GM23248 (cell line): Measurements from ENCODE around the gene BCR. TPM values are rescaled to one million over a fixed set of nuclear protein-coding genes. Genes with fewer than 3 reads are reported as not detected.
A peak's percentile ranks its signal among the peaks of the same experiment; 100 is the strongest.

Experiments used
- DNase-seq: peaks from one replicate; pipeline ENCODE4 v3.0.0-alpha.2; 2015
- H2AFZ ChIP-seq: fragments of 200-600 bp; sonication (generic); 2 replicates; pipeline ENCODE4 v1.6.1; 2016; ENCODE audit warnings: antibody characterized with exemption
- H3F3A ChIP-seq: fragments of 200-600 bp; sonication (generic); 2 replicates; pipeline ENCODE4 v1.6.1; 2016; ENCODE audit warnings: mild to moderate bottlenecking, antibody characterized with exemption, mixed run types; ENCODE audit not compliant: insufficient read depth
- H3K27ac ChIP-seq: fragments of 200-600 bp; sonication (generic); 2 replicates; pipeline ENCODE4 v1.5.1; 2016; ENCODE audit warnings: mild to moderate bottlenecking
- H3K27me3 ChIP-seq: fragments of 200-600 bp; sonication (generic); replicated peaks from 2 replicates; pipeline ENCODE4 v1.6.1; 2016; ENCODE audit warnings: mild to moderate bottlenecking; ENCODE audit not compliant: insufficient read depth
- H3K36me3 ChIP-seq: fragments of 200-600 bp; sonication (generic); 2 replicates; pipeline ENCODE4 v1.6.1; 2016; ENCODE audit warnings: low read depth, mild to moderate bottlenecking
- H3K4me1 ChIP-seq: fragments of 200-600 bp; sonication (generic); 2 replicates; pipeline ENCODE4 v1.6.1; 2016; ENCODE audit warnings: mild to moderate bottlenecking; ENCODE audit not compliant: insufficient read depth
- H3K4me2 ChIP-seq: fragments of 200-600 bp; sonication (generic); one replicate; pipeline ENCODE4 v1.6.1; 2016; ENCODE audit warnings: mild to moderate bottlenecking; ENCODE audit not compliant: unreplicated experiment
- H3K4me3 ChIP-seq: fragments of 200-600 bp; sonication (generic); 2 replicates; pipeline ENCODE4 v1.5.1; 2016; ENCODE audit warnings: mild to moderate bottlenecking
- H3K79me2 ChIP-seq: fragments of 200-600 bp; sonication (generic); 2 replicates; pipeline ENCODE4 v1.6.1; 2016; ENCODE audit warnings: mild to moderate bottlenecking; ENCODE audit not compliant: insufficient read depth
- H3K9ac ChIP-seq: fragments of 200-600 bp; sonication (generic); 2 replicates; pipeline ENCODE4 v1.6.1; 2016; ENCODE audit warnings: mild to moderate bottlenecking
- H3K9me2 ChIP-seq: fragments of 200-600 bp; sonication (generic); 2 replicates; pipeline ENCODE4 v1.6.1; 2016; ENCODE audit warnings: mixed run types, mild to moderate bottlenecking, moderate library complexity; ENCODE audit not compliant: insufficient read depth
- H3K9me3 ChIP-seq: fragments of 200-600 bp; sonication (generic); one replicate; pipeline ENCODE4 v1.6.1; 2017; ENCODE audit warnings: low read depth
- H4K20me1 ChIP-seq: fragments of 200-600 bp; sonication (generic); 2 replicates; pipeline ENCODE4 v1.6.0; 2016; ENCODE audit not compliant: insufficient read depth
- EZH2 ChIP-seq: fragments of 200-600 bp; sonication (generic); IDR thresholded peaks from 2 replicates; pipeline ENCODE4 v1.6.1; 2018; ENCODE audit warnings: antibody characterized with exemption, mild to moderate bottlenecking; ENCODE audit not compliant: insufficient read depth, poor library complexity, severe bottlenecking
- EZH2phosphoT487 ChIP-seq: fragments of 200-600 bp; sonication (generic); IDR thresholded peaks from 2 replicates; pipeline ENCODE4 v1.6.1; 2018; ENCODE audit warnings: antibody characterized with exemption, moderate library complexity, mild to moderate bottlenecking, low read depth; ENCODE audit not compliant: insufficient read depth
- WGBS, 2 experiments: methylation state at CpG; one replicate each; pipeline ENCODE4 v1.1.6; 2015 to 2017; ENCODE audit warnings: low lambda C conversion rate in 2 of 2, low coverage in 1 of 2; ENCODE audit errors: missing lambda C conversion rate in 2 of 2; 5-methylcytosine and 5-hydroxymethylcytosine counted together
- in situ Hi-C: fragments of 300-500 bp; cut with MboI; formaldehyde crosslinking; loops from 2 replicates; pipeline ENCODE4 v1.15.0; 2020
- polyA plus RNA-seq: library from polyadenylated mRNA; unstranded; fragments of >200 nt; fragmentation: Nextera tagmentation; extraction: Ambion mirVana; gene quantifications from 2 replicates; pipeline ENCODE4 v1.2.1, GENCODE V29; 2016
- total RNA-seq: library from RNA; depleted of rRNA; stranded (reverse); fragments of >200 nt; shearing (Covaris generic); gene quantifications from 2 replicates; pipeline ENCODE4 v1.2.3, GENCODE V29; 2014

Gene BCR
- total and polyA plus RNA-seq, 2 experiments from 2014 or later, result 4.7 to 30.0 TPM

GRCh38 chr22:23239429-23239828 lies 59.1 kb downstream of the BCR start:
- in situ Hi-C loops, result no loop called here
- no peak for DNase-seq

GRCh38 chr22:23240639-23241389 lies 60.5 kb downstream of the BCR start:
- no peaks in the 10 kb centered on the region for H3K9me2 ChIP-seq
- in situ Hi-C loops, result no loop called here

More at GRCh38 chr22:23239429-23239828, 59.1 kb downstream of the BCR start:
- Histone ChIP-seq H3K9me2 (no peaks in the 10 kb centered on the region), H3K4me2 (no peak overlapping the region), H3K9ac (no peak overlapping the region), H3K9me3 (no peaks in the 10 kb centered on the region), H3K79me2 (peaks cover 100% of the 10 kb centered on the region), H4K20me1 (no peaks in the 10 kb centered on the region), H3K27me3 (no peaks in the 10 kb centered on the region), H3K27ac (no peak overlapping the region), H2AFZ (no peak overlapping the region), H3K4me1 (peaks cover 11% of the 10 kb centered on the region), H3K36me3 (no peaks in the 10 kb centered on the region), H3F3A (no peaks in the 10 kb centered on the region), H3K4me3 (no peak overlapping the region)
- TF ChIP-seq EZH2 (no peak), EZH2phosphoT487 (no peak)
- 97 to 100% methylated on average over 2 of the region's 2 CpGs for WGBS, 2 experiments

GRCh38 chr22:23241562-23242472 lies 61.5 kb downstream of the BCR start:
- Histone ChIP-seq H2AFZ (no peak overlapping the region), H3K4me2 (no peak overlapping the region), H3K27me3 (no peaks in the 10 kb centered on the region), H3K4me1 (peaks cover 17% of the 10 kb centered on the region), H4K20me1 (no peaks in the 10 kb centered on the region), H3F3A (0 out of 2 replicates have a peak, but pooled peaks cover 6% of the 10 kb centered on the region), H3K9ac (no peak overlapping the region), H3K27ac (no peak overlapping the region), H3K9me3 (no peaks in the 10 kb centered on the region), H3K9me2 (no peaks in the 10 kb centered on the region), H3K36me3 (no peaks in the 10 kb centered on the region), H3K4me3 (no peak overlapping the region), H3K79me2 (peaks cover 90% of the 10 kb centered on the region)
- TF ChIP-seq EZH2, result no peak
- no peak for TF ChIP-seq EZH2phosphoT487
- in situ Hi-C loops, result no loop called here
- no peak for DNase-seq
- WGBS, 2 experiments, result 90 to 92% methylated on average over 8 of the region's 8 CpGs

More at GRCh38 chr22:23240639-23241389, 60.5 kb downstream of the BCR start:
- Histone ChIP-seq H3K79me2 (peaks cover 90% of the 10 kb centered on the region), H3K9ac (no peak overlapping the region), H3K4me3 (no peak overlapping the region), H3K27me3 (no peaks in the 10 kb centered on the region), H3F3A (0 out of 2 replicates have a peak, but pooled peaks cover under 1% of the 10 kb centered on the region), H3K4me2 (no peak overlapping the region), H3K4me1 (peaks cover 17% of the 10 kb centered on the region), H3K27ac (no peak overlapping the region), H3K36me3 (no peaks in the 10 kb centered on the region), H2AFZ (no peak overlapping the region), H3K9me3 (no peaks in the 10 kb centered on the region), H4K20me1 (no peaks in the 10 kb centered on the region)
- no peak for TF ChIP-seq EZH2
- no peak for TF ChIP-seq EZH2phosphoT487
- WGBS, 2 experiments, result 87 to 92% methylated on average over 12 to 13 of the region's 13 CpGs
- peak; percentile 24 for DNase-seq

GRCh38 chr22:23242473-23243001 lies 62.2 kb downstream of the BCR start:
- TF ChIP-seq EZH2phosphoT487 (no peak), EZH2 (no peak)
- Histone ChIP-seq H4K20me1 (no peaks in the 10 kb centered on the region; the same call in 1 of the 2 replicates), H3K27ac (no peak overlapping the region), H3K4me1 (peaks cover 17% of the 10 kb centered on the region), H3K4me2 (no peak overlapping the region), H3K9me3 (no peaks in the 10 kb centered on the region), H3K9me2 (no peaks in the 10 kb centered on the region), H2AFZ (no peak overlapping the region), H3K79me2 (peaks cover 90% of the 10 kb centered on the region), H3K9ac (no peak overlapping the region), H3K4me3 (no peak overlapping the region), H3K36me3 (no peaks in the 10 kb centered on the region), H3F3A (0 out of 2 replicates have a peak, but pooled peaks cover 6% of the 10 kb centered on the region), H3K27me3 (no peaks in the 10 kb centered on the region)
- DNase-seq, result no peak
- in situ Hi-C loops, result no loop called here
- WGBS, 2 experiments, result 66 to 75% methylated on average over 10 of the region's 10 CpGs
